Ovary (tissue), 9 donors: ENCODE measurements around the gene SCARB2. TPM values are rescaled to one million over a fixed set of nuclear protein-coding genes. Genes with fewer than 3 reads are reported as not detected.

Experiments
- DNase-seq, 5 donors: peaks; one replicate each; pipeline ENCODE4 v3.0.0-alpha.2; 2019 to 2020
- H3K27ac ChIP-seq, 2 donors: fragments of 200-600 bp; one replicate each; pipeline versions ENCODE4 v1.5.1 to v1.8.0; 2019 to 2022
- H3K27me3 ChIP-seq: fragments of 200-600 bp; one replicate; pipeline ENCODE4 v1.8.0; 2022
- H3K36me3 ChIP-seq: fragments of 200-600 bp; sonication (generic); one replicate; pipeline ENCODE4 v1.5.1; 2019
- H3K4me1 ChIP-seq: one replicate; pipeline ENCODE4 v1.8.1; 2013; ENCODE audit warnings: mild to moderate bottlenecking, moderate library complexity; ENCODE audit not compliant: insufficient read depth
- H3K4me3 ChIP-seq: fragments of 200-600 bp; sonication (generic); one replicate; pipeline ENCODE4 v1.5.1; 2017
- H3K9me3 ChIP-seq, 2 donors: fragments of 200-600 bp in 1 of 2; sonication (generic) in 1 of 2; one replicate each; pipeline versions ENCODE4 v1.5.1 to v1.8.1; 2013 to 2019; ENCODE audit warnings: mild to moderate bottlenecking in 1 of 2, moderate library complexity in 1 of 2
- CTCF ChIP-seq, 3 donors: fragments of 450-650 bp in 2 of 3; fragments of 200-600 bp in 1 of 3; IDR thresholded peaks; one replicate each; pipeline versions ENCODE4 v1.5.1 to v1.8.0; 2016 to 2022; ENCODE audit warnings: antibody characterized with exemption in 3 of 3, mild to moderate bottlenecking in 1 of 3
- EP300 ChIP-seq: sonication (generic); formaldehyde crosslinking; IDR thresholded peaks from one replicate; pipeline ENCODE4 v1.6.1; 2017; ENCODE audit warnings: antibody characterized with exemption
- POLR2A ChIP-seq: fragments of 450-650 bp; IDR thresholded peaks from one replicate; pipeline ENCODE4 v1.6.1; 2017; ENCODE audit warnings: antibody characterized with exemption, mild to moderate bottlenecking, moderate library complexity
- WGBS, 3 donors: extraction: QIAGEN DNeasy Blood & Tissue Kit in 1 of 3; methylation state at CpG; one replicate each; pipeline versions ENCODE4 v1.1.5 to v1.1.7; 2013 to 2017; 5-methylcytosine and 5-hydroxymethylcytosine counted together
- intact Hi-C, 4 donors: fragments of 100-400 bp; cut with DNase I; formaldehyde crosslinking; loops; one replicate each; pipeline versions ENCODE4 v1.11.0 to v1.15.1; 2022 to 2023
- polyA plus RNA-seq, 2 donors: library from polyadenylated mRNA; stranded (reverse); fragments of 200-250 nt in 1 of 2; fragments of 350-450 nt in 1 of 2; fragmentation: Illumina TruSeq in 1 of 2; extraction: RNeasy Lipid Tissue Mini Kit (QIAGEN cat#74804) in 1 of 2; gene quantifications; one replicate each; pipeline ENCODE4 v1.2.3, GENCODE V29; 2013 to 2014
- total RNA-seq, 7 donors: library from RNA; depleted of rRNA in 2 of 7; stranded (reverse); fragments of >200 nt in 2 of 7; fragmentation: NEBNext Ultra II Directional in 3 of 7; extraction: Animal tissue kit (Norgen Biotek cat#: 25700) in 3 of 7; gene quantifications; one replicate each; pipeline versions ENCODE4 v1.1.0 to v1.2.4, GENCODE V29; 2016 to 2023
- donor health status: DM: no; HTN: no; CAD: no; lungs with moderate emphysema.
- donor health status: DM: no; HTN: no; CAD: no.
- donor health status: Bipolar disorder and iron deficiency.
- donor health status: DM: yes; HTN: yes; CAD: no.
- donor health status: DM: no; HTN: no; CAD: no.
- donor health status: DM: yes; HTN: yes; CAD: no.

The SCARB2 gene
- total and polyA plus RNA-seq, 9 donors = 83.1 to 239 (median 132) TPM

- intact Hi-C loops = no loop called here
- Histone ChIP-seq H3K27ac (peak within 1 kb of the TSS; percentile 85 to 92), H3K36me3 (no peaks in the 10 kb centered on the region), H3K4me1 (peaks cover 4% of the 10 kb centered on the region), H3K4me3 (peak within 1 kb of the TSS; percentile 98), H3K9me3 (no peaks in the 10 kb centered on the region), H3K27me3 (peaks cover 4% of the 10 kb centered on the region)
- peak; percentile 76 for TF ChIP-seq POLR2A
- no peak for TF ChIP-seq EP300
- DNase-seq = peak; percentile 91 to 95 (median 92)
- 0 to 1% (median 1%) methylated on average over 40 to 47 of the region's 47 CpGs for WGBS, 3 donors
Observed at GRCh38 chr4:76148142-76148865, 65.3 kb downstream of the SCARB2 start, which contains the start of gene NUP54. Gene NUP54, minus strand, starts transcription at chr4:76148397. Its CDS starts 23 bp downstream, at chr4:76148374.

- Histone ChIP-seq H3K27ac (peak overlapping the region; percentile 85 to 92), H3K4me3 (peak overlapping the region; percentile 98), H3K9me3 (no peaks in the 10 kb centered on the region), H3K36me3 (no peaks in the 10 kb centered on the region), H3K27me3 (peaks cover 4% of the 10 kb centered on the region), H3K4me1 (peaks cover 4% of the 10 kb centered on the region)
- no peak for TF ChIP-seq EP300
- TF ChIP-seq POLR2A = no peak
- no peak for TF ChIP-seq CTCF (IDR thresholded peaks at IDR 0.05)
- intact Hi-C loops = no loop called here
- WGBS, 3 donors = 0 to 1% (median 0%) methylated on average over 23 to 31 of the region's 31 CpGs
- peak in 1 of 5 donors; percentile 25 for DNase-seq
Observed at GRCh38 chr4:76147454-76148141, 66.0 kb downstream of the SCARB2 start.

GRCh38 chr4:76144546-76144945, 69.1 kb downstream of the SCARB2 start:
- Histone ChIP-seq H3K4me3 (no peak overlapping the region), H3K27me3 (peaks cover 4% of the 10 kb centered on the region), H3K27ac (no peak overlapping the region), H3K36me3 (no peaks in the 10 kb centered on the region), H3K4me1 (peaks cover 3% of the 10 kb centered on the region), H3K9me3 (no peaks in the 10 kb centered on the region)
- DNase-seq = no peak
- intact Hi-C loops = no loop called here
- TF ChIP-seq CTCF (IDR thresholded peaks at IDR 0.05) = no peak
- TF ChIP-seq EP300 = no peak
- TF ChIP-seq POLR2A = no peak

GRCh38 chr4:76141241-76141640, 72.4 kb downstream of the SCARB2 start:
- DNase-seq = no peak
- Histone ChIP-seq H3K27ac (no peak overlapping the region), H3K36me3 (no peaks in the 10 kb centered on the region), H3K4me1 (no peaks in the 10 kb centered on the region), H3K27me3 (no peaks in the 10 kb centered on the region), H3K9me3 (no peaks in the 10 kb centered on the region), H3K4me3 (no peak overlapping the region)
- TF ChIP-seq CTCF (IDR thresholded peaks at IDR 0.05) (no peak), POLR2A (no peak), EP300 (no peak)
- intact Hi-C loops = no loop called here
- WGBS, 3 donors = 94 to 98% (median 96%) methylated on average over 3 of the region's 3 CpGs

GRCh38 chr4:76127754-76128153, 85.9 kb downstream of the SCARB2 start:
- no peak for DNase-seq
- TF ChIP-seq CTCF (IDR thresholded peaks at IDR 0.05) (no peak), EP300 (no peak), POLR2A (no peak)
- 91 to 95% (median 94%) methylated on average over 3 of the region's 3 CpGs for WGBS, 3 donors
- Histone ChIP-seq H3K27me3 (no peaks in the 10 kb centered on the region), H3K36me3 (no peaks in the 10 kb centered on the region), H3K9me3 (no peaks in the 10 kb centered on the region), H3K27ac (no peak overlapping the region), H3K4me1 (no peaks in the 10 kb centered on the region), H3K4me3 (no peak overlapping the region)
- intact Hi-C loops = no loop called here
